Body of pancreas (tissue), 4 donors: ENCODE measurements around the gene MARCHF3.

ENCODE experiments used
- POLR2A ChIP-seq, 3 donors: fragments of 450-650 bp; IDR thresholded peaks; one replicate each; pipeline ENCODE4 v1.6.1; 2016; ENCODE audit warnings: antibody characterized with exemption in 3 of 3, mild to moderate bottlenecking in 2 of 3
- TF ChIP-seq, protein P1 (sequence below), 7 experiments: fragments of 450-650 bp in 4 of 7; fragments of 200-600 bp in 3 of 7; sonication (generic) in 3 of 7; IDR thresholded peaks; one replicate each; pipeline ENCODE4 v1.5.1; 2016 to 2019; ENCODE audit warnings: antibody characterized with exemption in 7 of 7

DNA sequence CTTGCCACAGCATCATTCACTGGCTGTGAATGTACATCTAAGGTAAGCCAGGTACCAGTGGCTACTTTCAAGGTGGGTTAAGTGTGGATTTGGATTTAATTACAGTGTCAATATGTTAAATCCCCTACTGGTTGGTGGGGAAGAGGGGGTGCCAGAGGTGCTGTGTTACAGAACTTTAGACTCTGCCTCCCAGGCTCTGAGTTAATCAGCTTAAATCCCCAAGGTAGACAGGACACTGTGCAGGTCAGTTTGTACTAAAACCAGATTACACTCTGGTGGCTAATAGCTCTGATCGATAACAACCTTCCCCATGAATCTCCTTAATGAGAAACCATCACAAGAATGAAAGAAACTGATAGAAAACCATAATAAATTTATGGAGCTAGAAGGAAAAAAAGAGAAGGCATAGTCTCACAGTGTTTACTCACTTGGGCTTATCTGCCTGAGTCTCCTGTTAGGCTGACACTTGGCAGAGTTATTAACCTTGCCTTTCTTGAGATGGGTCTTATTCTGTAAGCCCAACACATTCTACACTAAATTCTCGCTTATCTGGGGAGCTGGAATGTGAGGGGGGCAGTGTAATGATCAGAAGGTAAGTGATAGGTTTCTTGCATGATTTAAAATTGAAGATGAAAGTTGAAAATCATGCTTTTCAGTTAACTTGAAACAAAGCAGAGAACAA lies 146.7 kb downstream of the MARCHF3 start:
- TF ChIP-seq, protein P1, sequence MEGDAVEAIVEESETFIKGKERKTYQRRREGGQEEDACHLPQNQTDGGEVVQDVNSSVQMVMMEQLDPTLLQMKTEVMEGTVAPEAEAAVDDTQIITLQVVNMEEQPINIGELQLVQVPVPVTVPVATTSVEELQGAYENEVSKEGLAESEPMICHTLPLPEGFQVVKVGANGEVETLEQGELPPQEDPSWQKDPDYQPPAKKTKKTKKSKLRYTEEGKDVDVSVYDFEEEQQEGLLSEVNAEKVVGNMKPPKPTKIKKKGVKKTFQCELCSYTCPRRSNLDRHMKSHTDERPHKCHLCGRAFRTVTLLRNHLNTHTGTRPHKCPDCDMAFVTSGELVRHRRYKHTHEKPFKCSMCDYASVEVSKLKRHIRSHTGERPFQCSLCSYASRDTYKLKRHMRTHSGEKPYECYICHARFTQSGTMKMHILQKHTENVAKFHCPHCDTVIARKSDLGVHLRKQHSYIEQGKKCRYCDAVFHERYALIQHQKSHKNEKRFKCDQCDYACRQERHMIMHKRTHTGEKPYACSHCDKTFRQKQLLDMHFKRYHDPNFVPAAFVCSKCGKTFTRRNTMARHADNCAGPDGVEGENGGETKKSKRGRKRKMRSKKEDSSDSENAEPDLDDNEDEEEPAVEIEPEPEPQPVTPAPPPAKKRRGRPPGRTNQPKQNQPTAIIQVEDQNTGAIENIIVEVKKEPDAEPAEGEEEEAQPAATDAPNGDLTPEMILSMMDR (IDR thresholded peaks at IDR 0.05), result no peak
- no peak for TF ChIP-seq POLR2A (IDR thresholded peaks at IDR 0.05)
